WTC11 (cell line): Measurements from ENCODE around the gene DYRK1A. TPM values are rescaled to one million over a fixed set of nuclear protein-coding genes. Genes with fewer than 3 reads are reported as not detected.

ENCODE experiments used
- ATAC-seq: fragments of 200-7000 bp; cut with Tn5 transposase; 2 replicates; pipeline ENCODE4 v1.10.0; 2021; ENCODE audit warnings: mild to moderate bottlenecking, moderate library complexity
- CTCF ChIA-PET: fragments of 300-600 bp; sonication (Branson Sonifier 250); formaldehyde crosslinking; loops from one replicate; lab custom pipeline; 2021; ENCODE audit warnings: antibody characterized with exemption; lab: Charles Lee
- POLR2A ChIA-PET: fragments of 350-600 bp; sonication (Branson Sonifier 250); formaldehyde crosslinking; loops from one replicate; lab custom pipeline; 2021; ENCODE audit warnings: antibody characterized with exemption; lab: Charles Lee
- DNase-seq: peaks from one replicate; pipeline ENCODE4 v3.0.0; 2021; ENCODE audit warnings: low spot score
- H3K27ac Mint-ChIP-seq: 2 replicates; pipeline ENCODE4 v1.8.0; 2021; ENCODE audit warnings: mixed read lengths
- H3K27me3 Mint-ChIP-seq: 2 replicates; pipeline ENCODE4 v1.8.0; 2021; ENCODE audit warnings: low read depth, mild to moderate bottlenecking, moderate library complexity, mixed read lengths
- H3K36me3 Mint-ChIP-seq: 2 replicates; pipeline ENCODE4 v1.8.0; 2021; ENCODE audit warnings: mixed read lengths
- H3K4me1 Mint-ChIP-seq: 2 replicates; pipeline ENCODE4 v1.8.0; 2022; ENCODE audit warnings: mixed read lengths
- H3K4me3 Mint-ChIP-seq: 2 replicates; pipeline ENCODE4 v1.8.0; 2021; ENCODE audit warnings: mild to moderate bottlenecking, moderate library complexity, mixed read lengths
- H3K9me3 Mint-ChIP-seq: 2 replicates; pipeline ENCODE4 v1.8.0; 2021; ENCODE audit warnings: mixed read lengths
- ELF4 ChIP-seq: sonication (generic); formaldehyde crosslinking; IDR thresholded peaks from 2 replicates; pipeline ENCODE4 v1.8.1; 2022; ENCODE audit warnings: low read depth, mild to moderate bottlenecking, moderate library complexity, missing genetic modification reagents
- EMX1 ChIP-seq: fragments of 250-450 bp; sonication (Bioruptor Pico); IDR thresholded peaks from 2 replicates; pipeline ENCODE4 v1.8.0; 2021; ENCODE audit warnings: mild to moderate bottlenecking
- FOXP1 ChIP-seq: sonication (generic); formaldehyde crosslinking; IDR thresholded peaks from 2 replicates; pipeline ENCODE4 v1.8.0; 2022; ENCODE audit warnings: missing genetic modification reagents, mild to moderate bottlenecking, moderate library complexity, borderline replicate concordance
- GABPB1 ChIP-seq: sonication (generic); formaldehyde crosslinking; IDR thresholded peaks from 2 replicates; pipeline ENCODE4 v1.8.1; 2023; ENCODE audit warnings: mild to moderate bottlenecking, missing genetic modification reagents
- GRHL2 ChIP-seq: fragments of 250-450 bp; sonication (Bioruptor Pico); IDR thresholded peaks from 2 replicates; pipeline ENCODE4 v1.8.0; 2022; ENCODE audit warnings: mild to moderate bottlenecking, moderate library complexity; ENCODE audit not compliant: insufficient replicate concordance, severe bottlenecking
- GTF2I ChIP-seq: fragments of 250-450 bp; sonication (Bioruptor Pico); conservative IDR thresholded peaks from 2 replicates; pipeline ENCODE4 v1.4.0; 2021; ENCODE audit warnings: mild to moderate bottlenecking
- NFYB ChIP-seq: sonication (generic); formaldehyde crosslinking; conservative IDR thresholded peaks from 2 replicates; pipeline ENCODE4 v1.8.0; 2022; ENCODE audit warnings: low read depth, missing genetic modification reagents
- NR1H2 ChIP-seq: sonication (generic); formaldehyde crosslinking; IDR thresholded peaks from 2 replicates; pipeline ENCODE4 v1.9.0; 2021; ENCODE audit warnings: mild to moderate bottlenecking, moderate library complexity, missing genetic modification reagents
- NR3C1 ChIP-seq: sonication (generic); formaldehyde crosslinking; conservative IDR thresholded peaks from 2 replicates; pipeline ENCODE4 v1.8.1; 2023; ENCODE audit warnings: low read depth, mild to moderate bottlenecking, missing genetic modification reagents
- RORB ChIP-seq: fragments of 250-450 bp; sonication (Bioruptor Pico); IDR thresholded peaks from 2 replicates; pipeline ENCODE4 v1.9.0; 2021; ENCODE audit warnings: mild to moderate bottlenecking
- SMAD4 ChIP-seq: sonication (generic); formaldehyde crosslinking; IDR thresholded peaks from 2 replicates; pipeline ENCODE4 v1.8.0; 2022; ENCODE audit warnings: mild to moderate bottlenecking, missing genetic modification reagents
- SP1 ChIP-seq: sonication (generic); formaldehyde crosslinking; conservative IDR thresholded peaks from 2 replicates; pipeline ENCODE4 v1.8.1; 2022; ENCODE audit warnings: missing genetic modification reagents
- ZNF138 ChIP-seq: sonication (generic); formaldehyde crosslinking; conservative IDR thresholded peaks from 2 replicates; pipeline ENCODE4 v1.8.1; 2022; ENCODE audit warnings: mild to moderate bottlenecking, moderate library complexity, missing genetic modification reagents
- ZNF263 ChIP-seq: sonication (generic); formaldehyde crosslinking; IDR thresholded peaks from 2 replicates; pipeline ENCODE4 v1.8.1; 2022; ENCODE audit warnings: low read depth, mild to moderate bottlenecking, moderate library complexity, missing genetic modification reagents
- ZNF416 ChIP-seq: fragments of 250-450 bp; sonication (Bioruptor Pico); IDR thresholded peaks from 2 replicates; pipeline ENCODE4 v1.9.0; 2021; ENCODE audit warnings: mild to moderate bottlenecking, inconsistent platforms
- total RNA-seq: library from RNA; stranded (reverse); gene quantifications from 3 replicates; pipeline ENCODE4 v1.2.3, GENCODE V29; 2021
- TF ChIP-seq, protein P1 (sequence below): sonication (generic); formaldehyde crosslinking; IDR thresholded peaks from 2 replicates; pipeline ENCODE4 v1.8.1; 2022; ENCODE audit warnings: mild to moderate bottlenecking, missing genetic modification reagents, moderate library complexity, borderline replicate concordance
- TF ChIP-seq, protein P2 (sequence below): sonication (generic); formaldehyde crosslinking; IDR thresholded peaks from 2 replicates; pipeline ENCODE4 v1.8.1; 2023; ENCODE audit warnings: mild to moderate bottlenecking, missing genetic modification reagents
- TF ChIP-seq, protein P3 (sequence below): fragments of 250-450 bp; sonication (Bioruptor Pico); IDR thresholded peaks from 2 replicates; pipeline ENCODE4 v1.8.0; 2021; ENCODE audit warnings: mild to moderate bottlenecking
- TF ChIP-seq, protein P4 (sequence below): sonication (generic); formaldehyde crosslinking; IDR thresholded peaks from 2 replicates; pipeline ENCODE4 v1.8.0; 2023; ENCODE audit warnings: missing genetic modification reagents
- TF ChIP-seq, protein P5 (sequence below): sonication (generic); formaldehyde crosslinking; IDR thresholded peaks from 2 replicates; pipeline ENCODE4 v1.8.0; 2022; ENCODE audit warnings: mild to moderate bottlenecking, missing genetic modification reagents

DYRK1A gene
- total RNA-seq, 1 experiment from 2014 or later: 56.5 TPM

DNA sequence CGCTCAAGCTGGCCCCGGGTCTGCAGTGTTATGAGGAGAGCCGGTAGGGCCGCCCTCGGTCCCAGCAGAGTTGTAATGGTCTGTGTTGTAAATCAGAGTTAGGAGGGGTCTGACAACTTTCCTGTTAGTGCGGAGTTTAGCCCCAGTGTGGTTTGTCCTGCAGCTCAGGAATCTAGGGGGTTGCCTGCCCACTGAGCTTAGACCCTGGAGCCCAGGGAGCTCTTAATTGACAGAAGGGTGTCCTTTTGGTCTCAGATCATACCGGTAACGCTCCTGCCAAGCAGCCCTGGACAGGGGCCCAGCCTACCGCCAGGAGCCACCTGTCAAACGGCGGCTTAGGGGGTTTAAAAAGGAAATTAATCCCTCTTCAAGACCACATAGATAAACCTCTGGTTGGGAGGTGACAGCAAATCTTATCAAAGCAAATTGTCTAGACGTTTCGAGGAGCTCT, 164.4 kb downstream of the DYRK1A start:
- DNase-seq (no peak), ATAC-seq (peak; percentile 33)
- Mint-ChIP-seq H3K4me3 (no peak overlapping the region), H3K9me3 (peaks cover 8% of the 10 kb centered on the region), H3K36me3 (peaks cover 8% of the 10 kb centered on the region), H3K4me1 (0 out of 2 replicates have a peak, but pooled peaks cover 3% of the 10 kb centered on the region), H3K27me3 (no peaks in the 10 kb centered on the region), H3K27ac (peak overlapping the region; percentile 44; the same call in 1 of the 2 replicates)
- ChIA-PET POLR2A (no interaction called here), CTCF (interaction anchor here (0.9 to 1.6 kb wide), 6 partner anchors 10 to 170 kb away, joined by 3 to 9 read pairs (median 4); no protein-coding TSS in a partner anchor)
- TF ChIP-seq NR3C1 (CRISPR knock-in tag) (no peak), GTF2I (no peak), SP1 (no peak)
- TF ChIP-seq, protein P1, sequence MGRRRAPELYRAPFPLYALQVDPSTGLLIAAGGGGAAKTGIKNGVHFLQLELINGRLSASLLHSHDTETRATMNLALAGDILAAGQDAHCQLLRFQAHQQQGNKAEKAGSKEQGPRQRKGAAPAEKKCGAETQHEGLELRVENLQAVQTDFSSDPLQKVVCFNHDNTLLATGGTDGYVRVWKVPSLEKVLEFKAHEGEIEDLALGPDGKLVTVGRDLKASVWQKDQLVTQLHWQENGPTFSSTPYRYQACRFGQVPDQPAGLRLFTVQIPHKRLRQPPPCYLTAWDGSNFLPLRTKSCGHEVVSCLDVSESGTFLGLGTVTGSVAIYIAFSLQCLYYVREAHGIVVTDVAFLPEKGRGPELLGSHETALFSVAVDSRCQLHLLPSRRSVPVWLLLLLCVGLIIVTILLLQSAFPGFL: no peak
- TF ChIP-seq, protein P2, sequence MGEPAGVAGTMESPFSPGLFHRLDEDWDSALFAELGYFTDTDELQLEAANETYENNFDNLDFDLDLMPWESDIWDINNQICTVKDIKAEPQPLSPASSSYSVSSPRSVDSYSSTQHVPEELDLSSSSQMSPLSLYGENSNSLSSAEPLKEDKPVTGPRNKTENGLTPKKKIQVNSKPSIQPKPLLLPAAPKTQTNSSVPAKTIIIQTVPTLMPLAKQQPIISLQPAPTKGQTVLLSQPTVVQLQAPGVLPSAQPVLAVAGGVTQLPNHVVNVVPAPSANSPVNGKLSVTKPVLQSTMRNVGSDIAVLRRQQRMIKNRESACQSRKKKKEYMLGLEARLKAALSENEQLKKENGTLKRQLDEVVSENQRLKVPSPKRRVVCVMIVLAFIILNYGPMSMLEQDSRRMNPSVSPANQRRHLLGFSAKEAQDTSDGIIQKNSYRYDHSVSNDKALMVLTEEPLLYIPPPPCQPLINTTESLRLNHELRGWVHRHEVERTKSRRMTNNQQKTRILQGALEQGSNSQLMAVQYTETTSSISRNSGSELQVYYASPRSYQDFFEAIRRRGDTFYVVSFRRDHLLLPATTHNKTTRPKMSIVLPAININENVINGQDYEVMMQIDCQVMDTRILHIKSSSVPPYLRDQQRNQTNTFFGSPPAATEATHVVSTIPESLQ (CRISPR knock-in tag): no peak
- TF ChIP-seq, protein P3, sequence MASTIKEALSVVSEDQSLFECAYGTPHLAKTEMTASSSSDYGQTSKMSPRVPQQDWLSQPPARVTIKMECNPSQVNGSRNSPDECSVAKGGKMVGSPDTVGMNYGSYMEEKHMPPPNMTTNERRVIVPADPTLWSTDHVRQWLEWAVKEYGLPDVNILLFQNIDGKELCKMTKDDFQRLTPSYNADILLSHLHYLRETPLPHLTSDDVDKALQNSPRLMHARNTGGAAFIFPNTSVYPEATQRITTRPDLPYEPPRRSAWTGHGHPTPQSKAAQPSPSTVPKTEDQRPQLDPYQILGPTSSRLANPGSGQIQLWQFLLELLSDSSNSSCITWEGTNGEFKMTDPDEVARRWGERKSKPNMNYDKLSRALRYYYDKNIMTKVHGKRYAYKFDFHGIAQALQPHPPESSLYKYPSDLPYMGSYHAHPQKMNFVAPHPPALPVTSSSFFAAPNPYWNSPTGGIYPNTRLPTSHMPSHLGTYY (CRISPR knock-in tag): no peak

DNA sequence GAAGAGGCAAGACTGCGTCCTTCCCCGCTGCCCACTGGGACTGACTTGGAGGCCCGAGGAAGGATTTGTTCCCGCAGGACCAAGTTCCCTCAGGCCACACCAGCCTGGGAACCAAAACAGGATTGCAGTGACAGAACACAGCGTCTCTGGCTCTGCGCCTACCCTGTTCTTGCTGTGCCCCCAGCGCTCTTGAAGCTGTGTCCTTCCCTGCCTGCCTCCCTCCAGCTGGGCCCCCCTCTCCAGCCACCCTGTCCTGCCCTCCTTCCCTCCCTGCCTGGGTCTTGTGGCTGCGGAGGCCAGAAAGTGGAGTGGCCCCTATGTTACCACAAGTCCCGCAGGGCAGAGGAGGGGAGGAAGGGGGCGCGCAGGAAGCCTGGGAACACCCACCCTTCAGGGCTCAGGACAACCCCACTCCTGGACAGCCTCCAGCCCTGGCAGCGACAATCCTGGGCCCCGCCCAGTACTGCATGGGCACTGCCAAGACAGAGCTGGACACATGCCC, 164.9 kb downstream of the DYRK1A start:
- Mint-ChIP-seq H3K36me3 (peaks cover 14% of the 10 kb centered on the region), H3K4me3 (no peak overlapping the region), H3K27me3 (peaks cover under 1% of the 10 kb centered on the region; the same call in 1 of the 2 replicates), H3K4me1 (peaks cover 5% of the 10 kb centered on the region), H3K27ac (no peak overlapping the region), H3K9me3 (peaks cover 13% of the 10 kb centered on the region)
- ATAC-seq (peak; percentile 9; the same call in 1 of the 2 replicates), DNase-seq (no peak)
- CTCF ChIA-PET: interaction anchor here (1.2 to 1.6 kb wide), 4 partner anchors 32 to 169 kb away, joined by 3 to 9 read pairs (median 4); no protein-coding TSS in a partner anchor
- POLR2A ChIA-PET: no interaction called here
- TF ChIP-seq ZNF138 (CRISPR knock-in tag) (no peak), RORB (CRISPR knock-in tag) (no peak), GABPB1 (CRISPR knock-in tag) (no peak), SMAD4 (CRISPR knock-in tag) (no peak), EMX1 (no peak), NR1H2 (no peak), ZNF416 (no peak)
- TF ChIP-seq, protein P4, sequence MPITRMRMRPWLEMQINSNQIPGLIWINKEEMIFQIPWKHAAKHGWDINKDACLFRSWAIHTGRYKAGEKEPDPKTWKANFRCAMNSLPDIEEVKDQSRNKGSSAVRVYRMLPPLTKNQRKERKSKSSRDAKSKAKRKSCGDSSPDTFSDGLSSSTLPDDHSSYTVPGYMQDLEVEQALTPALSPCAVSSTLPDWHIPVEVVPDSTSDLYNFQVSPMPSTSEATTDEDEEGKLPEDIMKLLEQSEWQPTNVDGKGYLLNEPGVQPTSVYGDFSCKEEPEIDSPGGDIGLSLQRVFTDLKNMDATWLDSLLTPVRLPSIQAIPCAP (CRISPR knock-in tag): no peak

DNA sequence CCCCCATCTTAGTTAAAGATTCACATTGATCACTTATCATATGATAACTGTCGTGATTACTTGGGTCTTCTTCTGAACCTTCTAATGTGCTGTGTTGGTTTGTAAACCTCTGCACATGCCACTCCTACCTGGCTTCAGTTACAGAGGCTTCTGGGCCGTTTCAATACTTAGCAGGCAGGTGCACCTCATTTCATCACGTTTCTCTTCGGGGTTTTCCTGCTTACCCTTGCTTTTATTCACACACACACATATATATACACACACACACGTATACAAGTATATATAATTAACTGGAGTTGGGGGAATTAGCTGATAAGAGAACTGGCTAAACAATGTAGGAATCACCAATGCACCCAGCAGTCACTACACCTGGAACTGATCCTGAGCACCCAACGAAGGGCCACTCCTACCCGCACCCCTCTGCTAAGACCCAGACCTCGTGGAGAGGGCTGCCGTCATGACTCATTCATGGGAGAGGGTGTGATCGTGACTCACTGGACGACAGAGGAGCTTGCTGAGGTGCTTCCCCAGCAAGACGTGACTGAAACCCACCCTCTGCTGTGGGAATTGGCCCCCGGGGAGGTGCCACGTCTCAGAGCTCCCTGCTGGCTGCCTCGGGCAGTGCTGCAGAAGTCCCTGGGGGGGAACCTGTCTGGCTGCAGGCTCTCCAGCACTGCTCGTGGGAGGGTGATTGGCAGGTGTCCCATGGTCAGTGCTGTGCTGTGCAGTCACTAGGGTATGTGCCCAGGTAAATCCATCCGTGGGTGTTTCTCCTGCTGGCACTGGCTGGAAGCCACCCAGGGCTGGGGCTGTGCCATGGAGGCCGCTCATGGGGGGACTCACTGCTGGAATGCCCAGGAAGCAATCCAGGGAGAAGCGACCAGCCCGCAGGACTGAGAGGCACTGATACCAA, 166.6 kb downstream of the DYRK1A start:
- ATAC-seq: 0 out of 2 replicates have a peak, but pooled peaks have one; percentile 20
- H3K4me3 Mint-ChIP-seq: no peak overlapping the region
- peaks cover 13% of the 10 kb centered on the region for H3K4me1 Mint-ChIP-seq
- peaks cover 21% of the 10 kb centered on the region for H3K9me3 Mint-ChIP-seq
- ChIA-PET POLR2A (no interaction called here), CTCF (interaction anchor here (0.6 to 1.0 kb wide), 2 partner anchors 20 to 369 kb away, joined by 3 read pairs; no protein-coding TSS in a partner anchor)
- peaks cover 4% of the 10 kb centered on the region; the same call in 1 of the 2 replicates for H3K27me3 Mint-ChIP-seq
- DNase-seq: peak; percentile 16
- H3K27ac Mint-ChIP-seq: peak overlapping the region; percentile 17; the same call in 1 of the 2 replicates
- TF ChIP-seq NFYB (CRISPR knock-in tag) (no peak), GRHL2 (no peak), FOXP1 (no peak), ELF4 (no peak), ZNF263 (CRISPR knock-in tag) (no peak)
- TF ChIP-seq, protein P5, sequence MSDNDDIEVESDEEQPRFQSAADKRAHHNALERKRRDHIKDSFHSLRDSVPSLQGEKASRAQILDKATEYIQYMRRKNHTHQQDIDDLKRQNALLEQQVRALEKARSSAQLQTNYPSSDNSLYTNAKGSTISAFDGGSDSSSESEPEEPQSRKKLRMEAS: no peak
- H3K36me3 Mint-ChIP-seq: peaks cover 20% of the 10 kb centered on the region
